Hematopoietic multipotent progenitor cell (in vitro differentiated cells): ENCODE data around the gene NEDD8. TPM values are rescaled to one million over a fixed set of nuclear protein-coding genes. Genes with fewer than 3 reads are reported as not detected.

Source experiments
- small RNA-seq: library from RNA; depleted of rRNA; stranded (forward); fragments of <200 nt; gene quantifications from one replicate; pipeline ENCODE3, GENCODE V24; 2012
- total RNA-seq: library from RNA; depleted of rRNA; stranded (reverse); fragments of >200 nt; gene quantifications from one replicate; pipeline ENCODE4 v1.2.3, GENCODE V29; 2012

NEDD8 gene
- total RNA-seq, 1 donor = 55.2 TPM

Small RNAs within 50 kb of the gene (small RNA-seq; reads per million reads assigned to genes)
- not detected for gene AL136295.4
- gene CHMP4A = 0.34 reads per million
- not detected for gene IPO4
- not detected for gene MDP1

Other genes starting within 250 kb of the NEDD8 start
- 26.9 TPM for gene DHRS4L2, start 243.4 kb downstream of the NEDD8 start, total RNA-seq
- gene CARMIL3, start 180.4 kb downstream of the NEDD8 start, total RNA-seq = 1.3 TPM
- not detected for gene CPNE6, start 160.8 kb downstream of the NEDD8 start, total RNA-seq
- 24.8 TPM for gene PCK2, start 138.1 kb downstream of the NEDD8 start, total RNA-seq
- gene DCAF11, start 117.6 kb downstream of the NEDD8 start, total RNA-seq = 138 TPM
- gene NRL, start 117.4 kb downstream of the NEDD8 start, total RNA-seq = 5.7 TPM
- gene FITM1, start 101.7 kb downstream of the NEDD8 start, total RNA-seq = 2.7 TPM
- 153 TPM for gene PSME1, start 96.2 kb downstream of the NEDD8 start, total RNA-seq
- 14.3 TPM for gene EMC9, start 90.8 kb downstream of the NEDD8 start, total RNA-seq
- 38.0 TPM for gene PSME2, start 85.8 kb downstream of the NEDD8 start, total RNA-seq
- 103 TPM for gene RNF31, start 84.9 kb downstream of the NEDD8 start, total RNA-seq
- gene IRF9, start 71.1 kb downstream of the NEDD8 start, total RNA-seq = 112 TPM
- 47.1 TPM for gene REC8, start 60.3 kb downstream of the NEDD8 start, total RNA-seq
- gene IPO4, start 43.6 kb downstream of the NEDD8 start, total RNA-seq = 59.8 TPM
- gene TM9SF1, start 36.9 kb downstream of the NEDD8 start, total RNA-seq = 64.9 TPM
- under 0.01 TPM for gene TSSK4, start 26.7 kb downstream of the NEDD8 start, total RNA-seq
- gene CHMP4A, start 18.9 kb downstream of the NEDD8 start, total RNA-seq = 13.7 TPM
- gene MDP1, start 16.3 kb downstream of the NEDD8 start, total RNA-seq = 21.5 TPM
- gene GMPR2, start 562 bp upstream of the NEDD8 start, total RNA-seq = 78.9 TPM
- gene TINF2, start 10.3 kb upstream of the NEDD8 start, total RNA-seq = 65.4 TPM
- gene TGM1, start 30.8 kb upstream of the NEDD8 start, total RNA-seq = 1.1 TPM
- 36.9 TPM for gene RABGGTA, start 39.2 kb upstream of the NEDD8 start, total RNA-seq
- gene DHRS1, start 67.4 kb upstream of the NEDD8 start, total RNA-seq = 31.0 TPM
- gene NOP9, start 67.5 kb upstream of the NEDD8 start, total RNA-seq = 28.8 TPM
- 20.2 TPM for gene CIDEB, start 75.6 kb upstream of the NEDD8 start, total RNA-seq
- gene LTB4R2, start 77.8 kb upstream of the NEDD8 start, total RNA-seq = 15.1 TPM
- gene LTB4R, start 79.1 kb upstream of the NEDD8 start, total RNA-seq = 13.5 TPM
- gene ADCY4, start 102.7 kb upstream of the NEDD8 start, total RNA-seq = 3.8 TPM
- gene RIPK3, start 107.6 kb upstream of the NEDD8 start, total RNA-seq = 20.2 TPM
- gene NFATC4, start 135.8 kb upstream of the NEDD8 start, total RNA-seq = 0.54 TPM
- gene NYNRIN, start 166.6 kb upstream of the NEDD8 start, total RNA-seq = 20.2 TPM
- gene CBLN3, start 197.3 kb upstream of the NEDD8 start, total RNA-seq = 0.54 TPM
- gene KHNYN, start 197.6 kb upstream of the NEDD8 start, total RNA-seq = 74.9 TPM
- gene SDR39U1, start 210.4 kb upstream of the NEDD8 start, total RNA-seq = 39.6 TPM